DND-41 (cell line): ENCODE data around the gene AP5B1.
"Not testable (repeated sequence)": the region's sequence is repeated elsewhere in the genome, so short reads cannot be mapped to it uniquely, and the experiment has no call there.

Experiments used
- ATAC-seq: fragments of 200-7000 bp; cut with Tn5 transposase; 3 replicates; pipeline ENCODE4 v1.9.1; 2021; ENCODE audit warnings: low read depth; ENCODE audit not compliant: insufficient read depth
- DNase-seq: peaks from one replicate; pipeline ENCODE4 v3.0.0-alpha.2; 2020
- H2AFZ ChIP-seq: 2 replicates; pipeline ENCODE4 v1.6.0; 2012; ENCODE audit warnings: low read depth, low read length
- H3K27ac ChIP-seq: 2 replicates; pipeline ENCODE4 v1.5.1; 2012; ENCODE audit warnings: low read length, inconsistent platforms
- H3K27me3 ChIP-seq: fragments of 200-600 bp; sonication (generic); 2 replicates; pipeline ENCODE4 v1.6.0; 2012; ENCODE audit warnings: low read length, mild to moderate bottlenecking, inconsistent platforms; ENCODE audit not compliant: insufficient read depth, poor library complexity
- H3K36me3 ChIP-seq: 2 replicates; pipeline ENCODE4 v1.5.1; 2012; ENCODE audit warnings: low read length, inconsistent platforms; ENCODE audit not compliant: insufficient read depth
- H3K4me1 ChIP-seq: 2 replicates; pipeline ENCODE4 v1.5.1; 2012; ENCODE audit warnings: mild to moderate bottlenecking, low read length; ENCODE audit not compliant: insufficient read depth
- H3K4me2 ChIP-seq: 2 replicates; pipeline ENCODE4 v1.6.0; 2012; ENCODE audit warnings: mild to moderate bottlenecking, moderate library complexity, low read length, inconsistent platforms; ENCODE audit not compliant: insufficient read depth
- H3K4me3 ChIP-seq, 2 experiments: fragments of 200-600 bp in 1 of 2; shearing (Covaris generic) in 1 of 2; 2 replicates each; pipeline ENCODE4 v1.5.1; 2012 to 2016; ENCODE audit warnings: inconsistent platforms in 2 of 2, low read length in 2 of 2, mild to moderate bottlenecking in 2 of 2, low read depth in 1 of 2, moderate library complexity in 1 of 2
- H3K79me2 ChIP-seq: 2 replicates; pipeline ENCODE4 v1.6.0; 2012; ENCODE audit warnings: low read length, inconsistent platforms; ENCODE audit not compliant: insufficient read depth
- H3K9ac ChIP-seq: 2 replicates; pipeline ENCODE4 v1.6.0; 2012; ENCODE audit warnings: low read depth, mild to moderate bottlenecking, inconsistent platforms, low read length, moderate library complexity
- H3K9me3 ChIP-seq: 2 replicates; pipeline ENCODE4 v1.5.1; 2012; ENCODE audit warnings: low read length, moderate library complexity, mild to moderate bottlenecking, inconsistent platforms; ENCODE audit not compliant: insufficient read depth, severe bottlenecking
- H4K20me1 ChIP-seq: 2 replicates; pipeline ENCODE4 v1.6.0; 2012; ENCODE audit warnings: low read length; ENCODE audit not compliant: insufficient read depth
- EZH2 ChIP-seq: IDR thresholded peaks from 3 replicates; pipeline ENCODE4 v1.6.1; 2012; ENCODE audit warnings: borderline replicate concordance, low read depth, mild to moderate bottlenecking, moderate library complexity, low read length, inconsistent platforms; ENCODE audit not compliant: severe bottlenecking
- TF ChIP-seq, protein P1 (sequence below): IDR thresholded peaks from 2 replicates; pipeline ENCODE4 v1.5.1; 2012; ENCODE audit warnings: borderline replicate concordance, low read length, moderate library complexity, mild to moderate bottlenecking; ENCODE audit not compliant: poor library complexity, severe bottlenecking; ENCODE audit errors: extremely low read depth

AP5B1 gene

GRCh38 chr11:65739022-65739421, 41.8 kb downstream of the AP5B1 start:
- Histone ChIP-seq H2AFZ (no peak overlapping the region), H3K27ac (no peak overlapping the region), H3K4me2 (no peak overlapping the region), H3K9ac (no peak overlapping the region), H3K4me1 (no peaks in the 10 kb centered on the region), H3K4me3 (no peak overlapping the region), H4K20me1 (no peaks in the 10 kb centered on the region), H3K79me2 (no peaks in the 10 kb centered on the region), H3K27me3 (no peaks in the 10 kb centered on the region), H3K36me3 (no peaks in the 10 kb centered on the region), H3K9me3 (peaks cover 10% of the 10 kb centered on the region)
- no peak for DNase-seq
- no peak for ATAC-seq
- TF ChIP-seq, protein P1, sequence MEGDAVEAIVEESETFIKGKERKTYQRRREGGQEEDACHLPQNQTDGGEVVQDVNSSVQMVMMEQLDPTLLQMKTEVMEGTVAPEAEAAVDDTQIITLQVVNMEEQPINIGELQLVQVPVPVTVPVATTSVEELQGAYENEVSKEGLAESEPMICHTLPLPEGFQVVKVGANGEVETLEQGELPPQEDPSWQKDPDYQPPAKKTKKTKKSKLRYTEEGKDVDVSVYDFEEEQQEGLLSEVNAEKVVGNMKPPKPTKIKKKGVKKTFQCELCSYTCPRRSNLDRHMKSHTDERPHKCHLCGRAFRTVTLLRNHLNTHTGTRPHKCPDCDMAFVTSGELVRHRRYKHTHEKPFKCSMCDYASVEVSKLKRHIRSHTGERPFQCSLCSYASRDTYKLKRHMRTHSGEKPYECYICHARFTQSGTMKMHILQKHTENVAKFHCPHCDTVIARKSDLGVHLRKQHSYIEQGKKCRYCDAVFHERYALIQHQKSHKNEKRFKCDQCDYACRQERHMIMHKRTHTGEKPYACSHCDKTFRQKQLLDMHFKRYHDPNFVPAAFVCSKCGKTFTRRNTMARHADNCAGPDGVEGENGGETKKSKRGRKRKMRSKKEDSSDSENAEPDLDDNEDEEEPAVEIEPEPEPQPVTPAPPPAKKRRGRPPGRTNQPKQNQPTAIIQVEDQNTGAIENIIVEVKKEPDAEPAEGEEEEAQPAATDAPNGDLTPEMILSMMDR = no peak
- TF ChIP-seq EZH2 = no peak

- H2AFZ ChIP-seq = no peak overlapping the region
- no peaks in the 10 kb centered on the region for H3K27me3 ChIP-seq
- no peaks in the 10 kb centered on the region for H3K79me2 ChIP-seq
- no peak for TF ChIP-seq EZH2
- TF ChIP-seq, protein P1 = no peak
- no peak overlapping the region for H3K9ac ChIP-seq
- no peak overlapping the region for H3K4me2 ChIP-seq
- ATAC-seq (no peak), DNase-seq (no peak)
- H3K9me3 ChIP-seq = peaks cover 10% of the 10 kb centered on the region
- no peaks in the 10 kb centered on the region for H3K36me3 ChIP-seq
- no peaks in the 10 kb centered on the region for H3K4me1 ChIP-seq
- no peak overlapping the region for H3K27ac ChIP-seq
- H3K4me3 ChIP-seq = no peak overlapping the region
- H4K20me1 ChIP-seq = no peaks in the 10 kb centered on the region
Observed at GRCh38 chr11:65736810-65737209, 44.0 kb downstream of the AP5B1 start.

DNA sequence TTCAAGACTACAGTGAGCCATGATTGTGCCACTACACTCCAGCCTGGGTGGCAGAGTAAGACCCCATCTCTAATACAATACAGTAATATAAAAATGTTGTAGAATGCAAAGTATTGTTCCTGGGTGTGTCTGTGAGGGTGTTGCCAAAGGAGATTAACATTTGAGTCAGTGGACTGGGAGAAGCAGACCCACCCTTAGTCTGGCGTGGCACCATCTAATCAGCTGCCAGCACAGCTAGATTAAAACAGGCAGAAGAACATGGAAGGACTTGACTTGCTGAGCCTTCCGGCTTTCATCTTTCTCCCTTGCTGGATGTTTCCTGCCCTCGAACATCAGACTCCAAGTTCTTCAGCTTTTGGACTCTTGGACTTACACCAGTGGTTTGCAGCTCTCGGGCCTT, 45.7 kb downstream of the AP5B1 start:
- not testable (repeated sequence) for H3K79me2 ChIP-seq, H4K20me1 ChIP-seq, H3K9ac ChIP-seq, H2AFZ ChIP-seq, H3K4me1 ChIP-seq, H3K27ac ChIP-seq, H3K9me3 ChIP-seq, ATAC-seq, H3K36me3 ChIP-seq, H3K4me2 ChIP-seq, H3K4me3 ChIP-seq, H3K27me3 ChIP-seq, DNase-seq

DNA sequence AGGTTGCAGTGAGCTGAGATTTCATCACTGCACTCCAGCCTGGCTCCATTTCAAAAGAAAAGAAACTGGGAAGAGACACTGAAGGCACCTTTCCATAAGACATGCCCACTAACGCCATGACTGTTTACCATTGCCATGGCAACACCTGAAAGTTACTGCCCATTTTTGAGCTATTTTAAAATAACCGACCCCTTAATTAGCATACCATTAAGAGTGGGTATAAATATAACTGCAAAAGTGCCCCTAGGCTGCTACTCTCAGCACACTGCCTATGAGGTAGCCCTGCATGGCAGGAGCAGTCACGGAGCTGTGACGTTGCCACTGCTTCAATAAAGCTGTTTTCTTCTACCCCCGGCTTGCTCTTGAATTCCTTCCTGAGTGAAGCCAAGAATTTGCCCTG, 50.3 kb downstream of the AP5B1 start:
- no peak for TF ChIP-seq EZH2
- TF ChIP-seq, protein P1 = no peak
- Histone ChIP-seq H3K4me2 (no peak overlapping the region), H3K9me3 (no peaks in the 10 kb centered on the region), H3K79me2 (no peaks in the 10 kb centered on the region), H2AFZ (no peak overlapping the region), H3K36me3 (no peaks in the 10 kb centered on the region), H3K27ac (no peak overlapping the region), H3K4me1 (no peaks in the 10 kb centered on the region), H3K4me3 (no peak overlapping the region), H3K27me3 (no peaks in the 10 kb centered on the region), H3K9ac (no peak overlapping the region), H4K20me1 (no peaks in the 10 kb centered on the region)
- ATAC-seq (no peak), DNase-seq (no peak)
